GM19372 (cell line): ENCODE data around the gene EFNA1.

Source experiments
- ATAC-seq: cut with Tn5 transposase; IDR thresholded peaks from one replicate; pipeline ENCODE4 v1.9.1; 2021; ENCODE audit warnings: mild to moderate bottlenecking, low read depth, moderate library complexity; ENCODE audit not compliant: unreplicated experiment

The EFNA1 gene

GRCh38 chr1:155172732-155173477, 45.2 kb downstream of the EFNA1 start, which contains the start of gene KRTCAP2:
Gene KRTCAP2 (minus strand): TSS chr1:155173304. CDS start chr1:155173224, 80 bp downstream.
- peak; percentile 69 for ATAC-seq

- ATAC-seq: no peak
Measured at GRCh38 chr1:155173478-155174323, 46.0 kb downstream of the EFNA1 start, which contains the start of gene TRIM46. Gene TRIM46 (plus strand): TSS chr1:155173849. CDS start chr1:155173967, 118 bp downstream.

- ATAC-seq: no peak
Measured at GRCh38 chr1:155174324-155175280, 46.9 kb downstream of the EFNA1 start.

- ATAC-seq: no peak
Measured at GRCh38 chr1:155175281-155175926, 47.7 kb downstream of the EFNA1 start.

GRCh38 chr1:155175927-155176371, 48.3 kb downstream of the EFNA1 start:
- ATAC-seq: no peak

GRCh38 chr1:155176544-155177071, 48.9 kb downstream of the EFNA1 start:
- ATAC-seq: no peak

- ATAC-seq: no peak
Measured at GRCh38 chr1:155177192-155177917, 49.7 kb downstream of the EFNA1 start.

- ATAC-seq: no peak
Measured at GRCh38 chr1:155177918-155178281, 50.2 kb downstream of the EFNA1 start.

GRCh38 chr1:155178441-155179111, 50.9 kb downstream of the EFNA1 start:
- no peak for ATAC-seq

GRCh38 chr1:155179112-155180031, 51.7 kb downstream of the EFNA1 start:
- ATAC-seq: no peak

GRCh38 chr1:155181371-155182051, 53.8 kb downstream of the EFNA1 start:
- ATAC-seq: no peak

- ATAC-seq: no peak
Measured at GRCh38 chr1:155182052-155182550, 54.4 kb downstream of the EFNA1 start.

- no peak for ATAC-seq
Measured at GRCh38 chr1:155183775-155184221, 56.1 kb downstream of the EFNA1 start.

- no peak for ATAC-seq
Measured at GRCh38 chr1:155184351-155184811, 56.7 kb downstream of the EFNA1 start.
